Stimulated activated CD8-positive, alpha-beta memory T cell treated with anti-CD3 and anti-CD28 coated beads, Interleukin-12 subunit alpha, Interleukin-12 subunit beta, amount 100 ng/mL, for 24 hours (primary cell): ENCODE measurements around the gene ADCY10.
"Not testable (repeated sequence)": the region's sequence is repeated elsewhere in the genome, so short reads cannot be mapped to it uniquely, and the experiment has no call there.

Experiments
- DNase-seq: peaks from one replicate; pipeline ENCODE4 v3.0.0-alpha.2; 2020; ENCODE audit errors: extremely low read depth

The ADCY10 gene

GRCh38 chr1:167812972-167813371 is 101.0 kb downstream of the ADCY10 start:
- no peak for DNase-seq

- no peak for DNase-seq
These were observed 105.2 kb downstream of the ADCY10 start for GRCh38 chr1:167808690-167809089.

- no peak for DNase-seq
These were observed 105.8 kb downstream of the ADCY10 start for GRCh38 chr1:167808104-167808503.

GRCh38 chr1:167806676-167807075 is 107.3 kb downstream of the ADCY10 start:
- DNase-seq: not testable (repeated sequence)

- DNase-seq: not testable (repeated sequence)
These were observed 107.7 kb downstream of the ADCY10 start for GRCh38 chr1:167806235-167806634.

GRCh38 chr1:167805041-167805556 is 108.8 kb downstream of the ADCY10 start:
- no peak for DNase-seq

- peak; percentile 67 for DNase-seq
These were observed 110.4 kb downstream of the ADCY10 start for GRCh38 chr1:167803358-167804207.

- DNase-seq: no peak
These were observed 111.7 kb downstream of the ADCY10 start for GRCh38 chr1:167802235-167802634.

- DNase-seq: no peak
These were observed 113.7 kb downstream of the ADCY10 start for GRCh38 chr1:167800251-167800650.

GRCh38 chr1:167799747-167800146 is 114.2 kb downstream of the ADCY10 start:
- DNase-seq: no peak

- no peak for DNase-seq
These were observed 115.0 kb downstream of the ADCY10 start for GRCh38 chr1:167798952-167799351.

GRCh38 chr1:167797015-167797414 is 116.9 kb downstream of the ADCY10 start:
- no peak for DNase-seq

GRCh38 chr1:167795810-167796740 is 117.9 kb downstream of the ADCY10 start:
- DNase-seq: no peak

- no peak for DNase-seq
These were observed 119.9 kb downstream of the ADCY10 start for GRCh38 chr1:167794043-167794442.

GRCh38 chr1:167792188-167792565 is 121.8 kb downstream of the ADCY10 start:
- DNase-seq: no peak

GRCh38 chr1:167791281-167792187 is 122.4 kb downstream of the ADCY10 start:
- DNase-seq: no peak

GRCh38 chr1:167790117-167790516 is 123.8 kb downstream of the ADCY10 start:
- DNase-seq: no peak

GRCh38 chr1:167789501-167789900 is 124.4 kb downstream of the ADCY10 start:
- no peak for DNase-seq

- no peak for DNase-seq
These were observed 127.4 kb downstream of the ADCY10 start for GRCh38 chr1:167786502-167786901.

GRCh38 chr1:167784876-167785550 is 128.9 kb downstream of the ADCY10 start:
- no peak for DNase-seq

GRCh38 chr1:167782946-167783345 is 131.0 kb downstream of the ADCY10 start:
- no peak for DNase-seq
